ENCODE results near the gene KLHL15. TPM values are rescaled to one million over a fixed set of nuclear protein-coding genes. Genes with fewer than 3 reads are reported as not detected.

Gene KLHL15
- total and polyA plus RNA-seq, 2 of the 4 experiments (the other 2 are of a cell fraction): 2.4 to 7.5 TPM

DNA sequence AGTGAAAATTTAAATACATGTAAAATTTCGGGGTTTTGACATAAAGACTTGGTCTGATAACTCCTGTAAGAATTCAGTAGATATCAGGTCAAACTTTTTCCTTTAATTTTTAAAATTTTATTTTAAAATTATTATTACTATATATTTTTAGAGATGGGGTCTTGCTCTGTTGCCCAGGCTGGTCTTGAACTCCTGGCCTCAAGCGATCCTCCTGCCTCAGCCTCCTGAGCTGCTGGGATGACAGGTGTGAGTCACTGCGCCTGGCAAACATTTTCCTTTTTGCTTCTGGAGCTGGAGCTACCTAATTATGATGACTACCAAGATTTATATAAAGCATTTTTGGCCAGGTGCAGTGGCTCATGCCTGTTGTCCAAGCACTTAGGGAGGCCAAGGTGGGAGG is 37.3 kb downstream of the KLHL15 start:
- Histone ChIP-seq H3K4ac (ENCODE audit: low read depth, low read length) (no peak overlapping the region), H4K8ac (ENCODE audit: low read depth in 2 of 2, low read length in 2 of 2) (no peak overlapping the region), H3K9me3 (ENCODE audit: control insufficient read depth, insufficient read depth, low read length) (no peaks in the 10 kb centered on the region), H3K4me3 (ENCODE audit: insufficient read depth, low read depth, low read length) (no peak overlapping the region), H2AK5ac (ENCODE audit: low read depth, low read length) (no peak overlapping the region), H3K4me2 (ENCODE audit: low read depth, low read length) (no peak overlapping the region), H3K18ac (ENCODE audit: low read depth, low read length) (no peak overlapping the region), H3K36me3 (ENCODE audit: control insufficient read depth, insufficient read depth, low read length) (peaks cover 8% of the 10 kb centered on the region), H3K23ac (ENCODE audit: low read depth, low read length) (no peak overlapping the region), H2AK9ac (replicated peaks; ENCODE audit: low read depth, low read length, poor library complexity) (no peak overlapping the region), H2BK120ac (ENCODE audit: low read depth, low read length) (no peak overlapping the region), H4K91ac (ENCODE audit: insufficient read depth, low read depth, low read length) (no peak overlapping the region), H4K5ac (ENCODE audit: low read depth, low read length) (no peak overlapping the region), H2BK20ac (ENCODE audit: low read depth, low read length) (no peak overlapping the region), H2BK5ac (ENCODE audit: low read depth, low read length, poor library complexity, severe bottlenecking) (no peak overlapping the region), H3K56ac (ENCODE audit: extremely low read depth, insufficient read depth, low read length) (no peak overlapping the region), H3K27ac (ENCODE audit: insufficient read depth, low read length) (no peak overlapping the region), H3K4me1 (ENCODE audit: control insufficient read depth, insufficient read depth, low read length) (no peaks in the 10 kb centered on the region; the same call in 1 of the 2 replicates), H3K14ac (replicated peaks; ENCODE audit: low read depth, low read length) (no peak overlapping the region), H3K9me1 (ENCODE audit: insufficient read depth, low read length) (no peaks in the 10 kb centered on the region), H4K20me1 (ENCODE audit: insufficient read depth, low read length) (no peaks in the 10 kb centered on the region), H3K9ac (ENCODE audit: low read depth, low read length) (no peak overlapping the region), H2BK15ac (ENCODE audit: low read depth, low read length) (no peak overlapping the region), H3K27me3 (ENCODE audit: control insufficient read depth, insufficient read depth, low read length) (no peaks in the 10 kb centered on the region; the same call in 1 of the 2 replicates), H3K79me1 (ENCODE audit: low read depth in 1 of 2, low read length in 2 of 2) (peaks cover 0 to 6% of the 10 kb centered on the region in 2 experiments; a peak in 2 of 4 replicates), H2AFZ (replicated peaks; ENCODE audit: low read length, poor library complexity) (no peak overlapping the region)
- ChIA-PET CTCF (no interaction called here), POLR2A (ENCODE audit: unreplicated experiment) (no interaction called here)
- intact Hi-C loops (cut with micrococcal nuclease) (no loop called here), in situ Hi-C loops (cut with MboI; ENCODE audit: low sequenced_read_pairs) (no loop called here), dilution Hi-C loops (cut with HindIII; ENCODE audit: low sequenced_read_pairs, unreplicated experiment) (no loop called here)
- BruUV-seq (replicated peaks): no TSS peak
- DNase-seq (no peak), ATAC-seq (ENCODE audit: low read depth) (no peak)
- no CpG with 5 or more reads among the region's 3 CpGs for WGBS, 2 experiments (ENCODE audit: extremely low coverage in 2 of 2, insufficient read length in 1 of 2)
- TF ChIP-seq, protein P1, sequence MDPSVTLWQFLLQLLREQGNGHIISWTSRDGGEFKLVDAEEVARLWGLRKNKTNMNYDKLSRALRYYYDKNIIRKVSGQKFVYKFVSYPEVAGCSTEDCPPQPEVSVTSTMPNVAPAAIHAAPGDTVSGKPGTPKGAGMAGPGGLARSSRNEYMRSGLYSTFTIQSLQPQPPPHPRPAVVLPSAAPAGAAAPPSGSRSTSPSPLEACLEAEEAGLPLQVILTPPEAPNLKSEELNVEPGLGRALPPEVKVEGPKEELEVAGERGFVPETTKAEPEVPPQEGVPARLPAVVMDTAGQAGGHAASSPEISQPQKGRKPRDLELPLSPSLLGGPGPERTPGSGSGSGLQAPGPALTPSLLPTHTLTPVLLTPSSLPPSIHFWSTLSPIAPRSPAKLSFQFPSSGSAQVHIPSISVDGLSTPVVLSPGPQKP (IDR thresholded peaks at IDR 0.05; ENCODE audit: borderline replicate concordance, low read depth, low read length): no peak
- TF ChIP-seq RCOR1 (IDR thresholded peaks at IDR 0.05; ENCODE audit: insufficient replicate concordance, low read length) (no peak), CEBPB (IDR thresholded peaks at IDR 0.05; ENCODE audit: low read depth, low read length) (no peak), RAD21 (IDR thresholded peaks at IDR 0.05; ENCODE audit: low read length) (no peak), CHD1 (IDR thresholded peaks at IDR 0.05; ENCODE audit: low read depth, low read length) (no peak), MAZ (IDR thresholded peaks at IDR 0.05; ENCODE audit: borderline replicate concordance, low read depth, low read length) (no peak), BHLHE40 (IDR thresholded peaks at IDR 0.05; ENCODE audit: low read depth, low read length) (no peak)
